Measurements from ENCODE around the gene TEKT5.
"Not testable (repeated sequence)": the region's sequence is repeated elsewhere in the genome, so short reads cannot be mapped to it uniquely, and the experiment has no call there.

TEKT5 gene

DNA sequence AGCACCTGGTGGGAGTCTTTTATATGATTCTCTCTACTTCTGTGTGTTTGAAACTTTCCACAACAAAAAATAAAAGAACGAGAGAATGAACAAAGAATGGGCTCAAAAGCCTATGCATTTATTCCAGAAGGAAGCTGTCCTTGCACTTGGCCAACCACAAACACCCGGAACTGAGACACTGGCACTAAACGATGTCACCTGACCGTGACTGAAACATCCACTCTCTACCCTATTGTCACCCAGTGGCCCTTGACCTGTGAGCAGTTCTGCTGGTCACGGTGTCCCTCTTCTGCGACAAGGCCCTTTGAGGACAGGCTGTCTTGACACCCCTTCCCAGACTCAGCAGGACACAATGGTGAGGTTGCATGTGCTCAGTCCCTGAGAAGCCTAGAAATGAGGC, 56.6 kb downstream of the TEKT5 start:
- in situ Hi-C loops (cut with HindIII; ENCODE audit: low sequenced_read_pairs): no loop called here

DNA sequence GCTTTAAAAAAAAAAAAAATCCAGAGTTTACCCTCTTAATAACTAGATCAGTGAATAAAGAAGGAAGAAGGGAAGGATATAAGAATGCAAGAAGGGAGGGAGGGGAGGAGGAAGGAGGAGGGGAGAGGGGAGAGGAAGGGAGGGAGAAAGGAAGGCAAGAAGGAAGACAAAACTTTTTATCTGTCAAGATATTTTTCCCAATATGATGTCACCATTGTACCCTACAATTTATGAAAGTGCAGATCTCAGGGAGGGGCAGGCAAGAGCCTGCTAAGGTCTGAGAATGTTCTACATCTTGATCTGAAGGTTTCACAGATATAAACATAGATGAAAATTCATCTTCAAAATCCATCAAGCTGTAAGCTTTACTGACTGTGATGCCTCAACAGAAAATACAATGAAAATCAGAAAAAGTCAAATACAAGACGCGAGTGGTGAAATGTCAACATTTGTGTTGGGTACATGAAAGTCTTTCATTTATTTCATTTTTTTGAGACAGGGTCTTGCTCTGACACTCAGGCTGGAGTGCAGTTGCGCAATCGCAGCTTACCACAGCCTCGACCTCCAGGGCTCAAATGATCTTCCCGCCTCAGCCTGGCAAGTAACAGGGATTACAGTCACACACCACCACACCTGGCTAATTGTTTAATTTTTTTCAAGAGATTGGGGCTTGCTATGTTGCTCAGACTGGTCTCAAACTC, 57.2 kb downstream of the TEKT5 start:
- in situ Hi-C loops (cut with HindIII; ENCODE audit: low sequenced_read_pairs): no loop called here

DNA sequence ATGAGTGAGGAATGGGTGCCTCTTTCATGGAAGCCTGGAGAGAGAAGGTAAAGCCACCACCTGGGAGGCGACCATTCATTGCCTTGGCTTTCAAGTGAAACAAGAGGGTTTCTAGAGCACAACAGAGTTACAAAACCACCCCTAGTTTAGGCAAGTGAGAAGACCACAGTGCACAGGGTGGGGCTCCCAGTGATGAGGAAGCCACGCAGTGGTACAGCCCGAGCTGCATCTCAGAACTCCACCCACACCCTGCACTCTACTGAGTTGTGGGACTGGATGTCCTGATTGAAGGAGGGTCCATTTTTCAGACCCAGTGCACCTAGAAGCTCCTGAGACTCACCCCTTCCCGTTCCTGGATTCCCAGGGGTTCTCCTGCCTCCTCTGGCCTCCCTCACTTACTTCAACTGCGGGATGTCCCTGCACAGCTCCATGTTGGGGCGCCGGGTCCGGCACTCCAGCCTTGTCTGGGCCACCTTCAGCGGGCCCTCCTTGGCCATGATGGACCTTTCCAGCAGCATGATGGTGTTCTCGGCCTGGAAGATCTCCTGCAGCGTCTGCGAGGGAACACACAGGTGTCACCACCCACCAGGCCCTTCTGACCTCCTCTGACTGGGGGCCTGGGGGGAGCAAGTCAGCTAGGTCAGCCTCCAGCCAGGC, 59.2 kb downstream of the TEKT5 start:
- in situ Hi-C loops (cut with HindIII; ENCODE audit: low sequenced_read_pairs): no loop called here

DNA sequence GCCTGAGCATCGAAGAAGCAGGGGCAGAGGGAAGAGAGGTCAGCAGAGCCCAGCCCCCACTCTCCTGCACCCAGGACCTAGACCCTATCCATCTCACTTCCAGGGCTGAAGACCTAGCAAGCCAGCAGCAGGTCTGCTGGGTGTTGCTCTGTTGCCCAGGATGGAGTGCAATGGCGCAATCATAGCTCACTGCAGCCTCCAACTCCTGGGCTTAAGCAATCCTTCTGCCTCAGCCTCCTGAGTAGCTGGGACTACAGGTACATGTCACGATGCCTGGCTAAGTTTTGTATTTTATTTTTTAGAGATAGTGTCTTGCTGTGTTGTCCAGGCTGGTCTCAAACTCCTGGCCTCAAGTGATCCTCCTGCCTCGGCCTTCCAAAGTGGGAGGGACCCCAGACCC, 61.3 kb downstream of the TEKT5 start:
- in situ Hi-C loops (cut with HindIII; ENCODE audit: low sequenced_read_pairs): not testable (repeated sequence)

DNA sequence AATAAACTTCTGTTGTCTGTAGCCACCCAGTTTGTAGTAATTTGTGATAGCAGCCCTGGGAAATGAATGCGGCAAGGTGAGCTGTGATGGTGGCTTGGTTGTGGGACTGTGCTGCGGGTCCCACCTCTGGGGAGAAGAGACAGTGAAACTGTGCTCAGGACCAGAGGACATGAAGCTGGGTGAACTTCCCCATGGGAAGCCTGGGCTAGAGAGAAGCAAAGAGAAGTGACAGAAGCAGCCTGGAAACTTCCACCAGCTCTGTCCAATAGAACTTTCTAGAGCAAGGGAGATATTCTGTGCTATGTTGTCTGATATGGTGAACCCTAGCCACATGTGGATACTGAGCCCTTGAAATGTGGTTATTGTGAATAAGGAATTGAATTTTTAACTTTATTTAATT, 62.8 kb downstream of the TEKT5 start:
- in situ Hi-C loops (cut with HindIII; ENCODE audit: low sequenced_read_pairs): no loop called here

DNA sequence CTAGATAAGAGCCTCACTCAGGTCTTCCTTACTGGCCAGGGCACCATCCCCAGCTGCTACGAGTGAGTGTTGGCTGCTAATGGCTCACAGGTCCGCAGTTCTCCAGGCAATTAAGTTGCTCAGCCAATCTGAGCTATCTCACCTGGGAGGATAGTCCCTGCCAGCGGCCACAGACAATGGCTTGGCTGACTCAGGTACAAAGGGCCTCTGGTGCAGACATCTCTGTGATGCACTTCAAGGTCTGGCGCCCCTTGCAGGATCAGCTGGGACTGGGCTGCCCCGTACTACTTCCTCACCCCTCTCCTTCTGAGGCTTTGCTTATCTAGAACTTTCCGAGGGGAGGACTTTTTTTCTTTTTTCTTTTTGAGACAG, 65.2 kb downstream of the TEKT5 start:
- in situ Hi-C loops (cut with HindIII; ENCODE audit: low sequenced_read_pairs): no loop called here

DNA sequence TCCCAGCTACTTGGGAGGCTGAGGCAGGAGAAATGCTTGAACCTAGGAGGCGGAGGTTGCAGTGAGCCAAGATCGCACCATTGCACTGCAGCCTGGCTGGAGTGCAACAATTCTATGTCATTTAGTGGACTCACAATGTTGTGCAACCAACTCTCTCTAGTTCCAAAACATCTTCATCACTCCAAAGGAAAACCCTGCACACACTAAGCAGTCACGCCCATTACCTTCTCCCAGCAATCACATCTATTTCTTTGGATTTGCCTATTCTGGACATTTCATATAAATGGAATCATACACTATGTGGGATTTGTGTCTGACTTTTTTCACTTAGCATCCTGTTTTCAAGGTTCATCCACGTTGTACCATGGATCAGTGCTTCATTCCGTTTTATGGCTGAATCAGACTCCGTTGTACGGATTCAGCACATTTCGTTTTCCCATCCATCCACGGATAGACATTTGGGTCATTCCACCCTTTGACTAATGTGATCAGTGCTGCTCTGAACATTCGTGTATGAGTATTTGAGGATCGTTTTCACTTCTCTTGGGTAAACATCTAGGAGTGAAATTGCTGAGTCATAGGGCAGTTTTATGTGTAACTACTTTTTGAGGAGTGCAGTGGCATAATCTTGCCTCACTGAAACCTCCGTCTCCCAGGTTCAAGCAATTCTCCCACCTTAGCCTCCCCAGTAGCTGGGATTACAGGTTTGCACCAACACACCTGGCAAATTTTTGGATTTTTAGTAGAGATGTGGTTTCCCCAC, 69.0 kb downstream of the TEKT5 start:
- in situ Hi-C loops (cut with HindIII; ENCODE audit: low sequenced_read_pairs): no loop called here

DNA sequence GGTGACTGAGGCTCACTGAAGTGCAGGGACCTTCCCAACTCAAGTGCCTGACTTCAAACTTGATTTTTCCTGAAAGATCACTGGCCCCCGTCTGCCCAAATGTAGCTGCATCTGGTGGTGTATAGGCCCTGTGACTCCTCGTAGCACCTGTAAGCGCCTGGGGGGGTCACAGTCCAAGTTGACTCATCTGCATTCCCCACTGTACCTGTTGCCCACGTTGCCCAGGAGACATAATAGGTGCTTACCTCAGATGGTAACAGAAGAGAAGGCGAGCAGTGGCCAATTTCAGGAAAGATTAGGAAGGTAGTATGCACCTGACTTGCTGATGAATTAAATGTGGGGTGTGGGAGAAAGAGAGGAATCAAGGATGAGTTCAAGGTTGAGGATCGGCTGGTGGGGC, 70.2 kb downstream of the TEKT5 start:
- in situ Hi-C loops (cut with HindIII; ENCODE audit: low sequenced_read_pairs): no loop called here

DNA sequence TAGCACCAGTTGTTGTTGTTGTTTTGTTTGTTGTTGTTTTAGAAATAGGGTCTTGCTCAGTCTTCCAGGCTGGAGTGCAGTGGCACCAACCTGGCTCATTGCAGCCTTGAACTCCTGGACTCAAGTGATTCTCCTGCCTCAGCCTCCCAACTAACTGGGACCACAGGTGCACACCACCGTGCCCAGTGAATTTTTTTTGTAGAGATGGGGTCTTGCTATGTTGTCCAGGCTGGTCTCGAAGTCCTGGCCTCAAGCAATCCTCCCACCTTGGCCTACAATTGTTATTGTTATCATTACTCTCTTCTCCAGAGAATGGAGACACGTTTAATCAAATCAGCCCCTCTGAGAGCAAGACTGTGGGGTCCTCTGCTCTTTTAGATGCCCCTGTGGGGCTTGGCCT, 71.7 kb downstream of the TEKT5 start:
- in situ Hi-C loops (cut with HindIII; ENCODE audit: low sequenced_read_pairs): no loop called here

DNA sequence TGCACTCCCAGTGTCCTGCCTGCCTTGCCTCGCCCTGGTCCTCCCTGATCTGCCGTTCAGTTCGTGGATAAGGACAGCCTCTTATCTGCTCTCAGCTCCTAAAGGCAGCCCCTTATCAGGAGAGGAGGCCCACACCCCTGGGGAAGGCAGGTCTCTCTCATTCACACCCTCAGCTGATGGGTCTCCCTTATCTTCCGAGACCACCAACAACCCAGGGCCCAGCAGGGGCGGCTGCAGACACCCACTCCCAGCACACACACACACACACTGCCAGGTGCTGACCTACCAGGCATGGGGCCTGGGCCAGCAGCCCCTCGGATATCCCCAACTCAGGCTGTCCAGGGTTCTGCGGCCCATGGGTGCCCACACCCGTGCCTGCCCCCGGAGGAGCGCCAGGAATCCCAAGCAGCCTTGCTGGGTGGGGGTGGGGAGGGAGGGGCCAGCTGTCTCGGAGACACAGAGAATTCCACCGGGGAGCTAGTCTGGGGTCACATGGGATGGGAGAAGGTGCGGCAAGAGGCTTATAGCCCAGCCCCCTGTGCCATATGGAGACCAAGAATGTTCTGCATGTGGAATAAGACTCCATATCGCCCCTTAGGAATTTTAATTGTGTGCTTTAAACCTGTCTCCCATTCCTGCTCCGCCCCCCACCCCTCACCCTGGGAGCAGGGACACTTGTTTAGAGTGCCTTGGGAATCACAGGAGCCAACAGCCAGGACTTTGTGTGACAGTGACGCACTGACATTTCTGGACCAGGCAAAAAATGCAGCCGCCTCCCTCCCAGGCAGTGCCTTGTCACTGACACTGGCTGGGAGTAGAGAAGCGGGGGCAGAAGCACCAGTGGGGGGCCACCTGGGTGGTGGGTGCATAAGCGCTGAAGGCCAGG, 72.5 kb downstream of the TEKT5 start:
- in situ Hi-C loops (cut with HindIII; ENCODE audit: low sequenced_read_pairs): no loop called here

DNA sequence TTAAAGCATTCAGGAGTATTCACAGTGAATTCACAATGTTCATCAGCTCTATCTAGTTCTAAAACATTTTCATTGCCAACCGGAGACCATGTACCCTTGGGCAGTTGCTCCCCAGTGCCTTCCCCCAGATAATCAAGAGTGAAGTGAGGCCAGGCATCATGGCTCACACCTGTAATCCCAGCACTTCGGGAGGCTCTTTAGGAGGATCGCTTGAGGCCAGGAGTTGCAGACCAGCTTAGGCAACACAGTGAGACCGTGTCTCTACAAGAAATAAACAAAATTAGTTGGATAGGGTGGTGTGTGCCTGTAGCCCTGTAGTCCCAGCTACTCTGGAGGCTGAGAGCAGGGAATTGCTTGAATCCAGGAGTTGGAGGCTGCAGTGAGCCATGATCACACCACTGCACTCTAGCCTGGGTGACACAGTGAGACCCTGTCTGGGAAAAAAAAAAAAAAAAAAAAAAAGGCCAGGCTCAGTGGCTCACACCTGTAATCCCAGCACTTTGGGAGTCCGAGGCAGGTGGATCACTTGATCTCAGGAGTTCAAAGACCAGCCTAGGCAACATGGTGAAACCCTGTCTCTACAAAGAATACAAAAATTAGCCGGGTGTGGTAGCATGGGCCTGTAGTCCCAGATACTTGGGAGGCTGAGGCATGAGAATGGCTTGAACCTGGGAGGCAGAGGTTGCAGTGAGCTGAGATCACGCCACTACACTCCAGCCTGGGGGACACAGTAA, 73.3 kb downstream of the TEKT5 start:
- in situ Hi-C loops (cut with HindIII; ENCODE audit: low sequenced_read_pairs): not testable (repeated sequence)

DNA sequence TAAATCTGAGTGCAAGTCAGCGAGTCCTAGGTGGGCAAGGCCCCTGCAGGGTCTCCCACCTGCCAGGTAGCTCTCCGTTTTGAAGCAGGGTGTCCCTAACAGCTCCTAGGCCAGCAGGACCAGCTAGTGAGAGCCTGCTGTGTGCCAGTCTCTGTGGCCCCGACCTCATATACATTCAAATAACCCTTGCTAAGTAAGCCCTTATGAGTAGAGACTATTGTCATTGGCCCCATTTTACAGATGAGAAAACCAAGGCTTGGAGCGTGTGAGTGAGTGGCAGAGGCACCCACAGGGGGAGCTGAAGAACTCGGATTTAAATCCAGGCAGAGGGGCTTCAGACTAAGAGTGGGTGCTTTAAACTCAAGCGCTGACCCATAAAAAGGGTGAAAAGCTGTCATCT, 74.6 kb downstream of the TEKT5 start:
- in situ Hi-C loops (cut with HindIII; ENCODE audit: low sequenced_read_pairs): no loop called here

DNA sequence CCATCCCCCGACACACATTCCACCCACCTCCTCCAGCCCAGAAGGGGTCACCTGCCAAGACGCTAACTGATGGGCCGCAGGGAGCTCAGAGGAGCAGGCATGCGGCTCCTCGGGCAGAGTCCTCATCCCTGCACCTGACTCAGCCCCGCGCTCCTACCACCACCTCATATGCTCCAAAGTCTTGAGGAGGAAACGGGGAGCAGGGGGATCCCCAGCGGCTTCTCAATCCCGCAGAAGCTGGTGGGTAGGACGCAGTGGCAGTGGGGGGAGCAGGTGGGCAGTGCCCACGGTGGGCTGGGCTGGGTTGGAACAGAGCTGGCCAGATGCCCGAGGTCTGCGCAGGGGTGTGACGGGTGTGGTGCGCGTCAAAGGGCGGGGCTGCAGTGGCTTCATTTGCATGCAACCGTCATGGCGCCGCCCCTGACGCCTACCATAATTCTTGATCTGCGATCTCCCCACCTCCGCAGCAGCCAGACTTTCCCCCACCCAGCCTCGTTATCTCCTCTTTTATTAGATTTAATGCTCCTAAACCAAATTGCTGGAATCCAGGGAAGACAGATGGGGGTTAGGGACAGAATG, 75.4 kb downstream of the TEKT5 start:
- in situ Hi-C loops (cut with HindIII; ENCODE audit: low sequenced_read_pairs): no loop called here

DNA sequence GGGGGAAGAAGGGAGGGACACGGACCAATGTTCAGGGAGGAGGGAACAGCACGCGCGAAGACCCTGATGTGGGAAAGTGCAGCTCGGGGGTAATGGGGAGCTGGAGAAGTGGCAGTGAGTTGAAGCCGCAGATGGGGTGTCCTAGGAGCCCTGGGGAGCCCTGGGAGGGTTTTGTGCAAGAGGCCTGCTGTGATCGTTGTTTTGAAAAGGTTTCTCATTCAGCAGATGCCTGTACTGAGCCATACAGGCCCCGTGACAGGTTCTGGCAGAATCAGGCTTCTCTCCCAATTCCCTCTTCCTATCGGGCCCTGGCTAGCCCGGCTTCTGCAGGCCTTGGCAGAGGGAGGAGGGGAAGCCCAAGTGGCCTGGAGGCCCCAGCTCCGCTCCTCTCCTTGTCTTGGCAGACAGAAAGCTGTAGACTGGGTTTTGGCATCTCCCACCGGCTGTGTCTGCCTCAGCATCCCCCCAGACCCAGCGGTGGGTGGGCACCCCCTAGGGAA, 76.0 kb downstream of the TEKT5 start:
- in situ Hi-C loops (cut with HindIII; ENCODE audit: low sequenced_read_pairs): no loop called here

DNA sequence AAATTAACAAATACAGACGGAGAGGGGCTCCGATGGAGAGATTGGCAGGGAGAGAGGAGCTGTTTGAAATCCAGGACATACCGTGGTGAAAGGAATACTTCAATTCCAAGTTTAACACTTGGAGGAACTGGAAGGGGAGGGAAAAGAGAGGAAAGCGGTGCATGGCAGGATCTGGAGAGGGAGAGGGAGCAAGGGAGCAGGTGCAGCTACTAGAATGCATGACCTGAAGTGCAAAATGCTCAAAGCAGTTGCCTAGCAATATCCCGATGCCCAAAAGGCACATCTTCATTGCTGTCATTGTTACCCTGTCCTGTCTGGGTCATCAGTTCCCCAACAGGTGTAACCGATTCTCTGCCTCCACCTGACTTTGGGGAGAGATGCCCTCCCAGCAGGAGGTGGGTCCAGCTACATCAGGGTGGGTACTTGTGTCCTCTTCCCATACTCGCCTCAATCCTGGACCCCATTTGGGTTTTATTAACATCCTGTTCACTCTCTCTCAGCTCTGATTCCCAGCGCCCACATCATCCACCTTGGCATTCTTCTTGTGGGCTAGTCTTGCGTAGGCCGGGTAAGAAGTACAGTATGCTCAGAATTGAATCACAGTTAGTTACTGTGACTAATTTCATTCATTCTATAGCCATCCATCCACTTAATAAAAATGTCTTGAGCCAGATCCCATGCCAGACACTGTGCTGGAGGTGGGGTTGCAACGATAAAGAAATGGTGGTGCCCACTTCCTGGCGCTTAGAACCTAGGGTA, 76.9 kb downstream of the TEKT5 start:
- in situ Hi-C loops (cut with HindIII; ENCODE audit: low sequenced_read_pairs): no loop called here

DNA sequence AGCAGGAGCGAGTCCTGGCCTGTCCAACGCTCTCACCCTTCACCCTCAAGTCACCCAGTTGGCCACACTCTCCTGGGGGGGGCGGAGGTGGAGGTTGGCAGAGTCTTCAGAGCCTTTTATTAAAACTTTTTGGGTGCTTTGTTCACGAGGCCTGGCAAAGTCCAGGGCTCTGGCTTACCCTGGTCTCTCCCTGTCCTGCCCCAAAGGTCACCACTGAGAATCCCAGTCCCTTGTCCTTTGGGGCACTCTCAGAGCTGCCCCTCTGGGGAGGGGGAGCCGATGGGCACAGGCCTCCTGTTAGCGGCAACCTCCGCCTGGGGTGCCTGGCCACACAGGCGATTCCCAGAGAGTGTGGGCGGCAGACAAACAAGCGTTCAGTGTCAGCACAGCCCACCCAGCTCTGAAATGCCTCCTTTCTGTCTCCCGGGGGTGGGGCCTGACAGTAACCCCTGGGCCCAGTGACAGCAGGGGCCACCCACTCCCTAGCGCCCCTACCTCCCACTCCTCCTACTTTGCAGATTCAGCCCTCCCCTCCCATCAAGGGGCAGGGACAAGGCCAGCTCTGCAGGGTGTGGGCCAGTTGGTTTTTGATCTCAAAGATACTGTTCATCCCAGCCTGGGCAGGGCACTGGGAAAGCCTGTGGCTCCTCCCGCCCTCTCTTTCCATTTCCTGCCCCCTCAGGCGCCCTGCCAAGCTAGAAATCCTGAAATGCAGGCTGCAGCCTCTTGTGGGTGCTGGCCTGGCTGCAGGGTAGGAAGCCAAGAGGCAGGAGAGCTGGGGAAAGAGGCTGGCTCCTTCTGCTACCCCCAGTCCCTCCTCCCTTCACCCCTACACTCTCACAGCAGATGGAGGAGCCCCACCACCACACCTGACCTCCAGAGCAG, 77.7 kb downstream of the TEKT5 start:
- in situ Hi-C loops (cut with HindIII; ENCODE audit: low sequenced_read_pairs): no loop called here

DNA sequence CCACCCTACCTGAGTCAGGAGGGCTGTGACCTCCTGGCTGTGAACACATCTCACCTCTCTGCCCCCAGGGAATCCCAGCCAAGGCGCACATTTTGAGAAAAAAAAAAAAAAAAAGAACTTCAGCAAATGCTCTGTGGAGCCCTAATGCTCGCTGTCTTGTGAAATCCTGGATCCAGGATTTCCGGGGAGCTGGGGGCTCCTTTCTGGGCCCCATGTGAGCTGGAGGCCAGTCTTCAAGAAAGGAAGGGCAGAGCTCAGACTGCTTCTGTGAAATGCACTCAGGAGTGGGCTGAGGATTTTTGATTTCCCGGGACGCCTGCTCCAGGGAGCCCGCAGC, 78.3 kb downstream of the TEKT5 start:
- in situ Hi-C loops (cut with HindIII; ENCODE audit: low sequenced_read_pairs): no loop called here

DNA sequence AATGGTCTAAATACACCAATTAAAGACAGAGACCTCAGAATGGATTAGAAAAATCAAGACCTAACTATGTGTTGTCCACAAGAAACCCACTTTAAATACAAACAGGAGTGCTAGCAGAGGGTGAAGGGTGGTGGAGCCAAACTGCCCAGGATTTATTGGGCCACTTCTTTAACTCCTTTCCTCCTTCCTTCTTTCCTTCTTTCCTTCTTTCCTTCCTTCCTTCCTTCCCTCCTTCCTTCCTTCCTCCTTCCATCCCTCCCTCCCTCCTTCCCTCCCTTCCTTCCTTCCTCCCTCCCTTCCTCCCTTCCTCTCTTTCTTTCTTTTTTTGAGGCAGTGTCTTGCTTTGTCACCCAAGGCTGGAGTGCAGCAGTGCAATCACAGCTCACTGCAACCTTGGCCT, 80.0 kb downstream of the TEKT5 start:
- in situ Hi-C loops (cut with HindIII; ENCODE audit: low sequenced_read_pairs): no loop called here
